ENCODE results near the gene FXYD7.
A peak's percentile ranks its signal among the peaks of the same experiment; 100 is the strongest.

FXYD7 gene

DNA sequence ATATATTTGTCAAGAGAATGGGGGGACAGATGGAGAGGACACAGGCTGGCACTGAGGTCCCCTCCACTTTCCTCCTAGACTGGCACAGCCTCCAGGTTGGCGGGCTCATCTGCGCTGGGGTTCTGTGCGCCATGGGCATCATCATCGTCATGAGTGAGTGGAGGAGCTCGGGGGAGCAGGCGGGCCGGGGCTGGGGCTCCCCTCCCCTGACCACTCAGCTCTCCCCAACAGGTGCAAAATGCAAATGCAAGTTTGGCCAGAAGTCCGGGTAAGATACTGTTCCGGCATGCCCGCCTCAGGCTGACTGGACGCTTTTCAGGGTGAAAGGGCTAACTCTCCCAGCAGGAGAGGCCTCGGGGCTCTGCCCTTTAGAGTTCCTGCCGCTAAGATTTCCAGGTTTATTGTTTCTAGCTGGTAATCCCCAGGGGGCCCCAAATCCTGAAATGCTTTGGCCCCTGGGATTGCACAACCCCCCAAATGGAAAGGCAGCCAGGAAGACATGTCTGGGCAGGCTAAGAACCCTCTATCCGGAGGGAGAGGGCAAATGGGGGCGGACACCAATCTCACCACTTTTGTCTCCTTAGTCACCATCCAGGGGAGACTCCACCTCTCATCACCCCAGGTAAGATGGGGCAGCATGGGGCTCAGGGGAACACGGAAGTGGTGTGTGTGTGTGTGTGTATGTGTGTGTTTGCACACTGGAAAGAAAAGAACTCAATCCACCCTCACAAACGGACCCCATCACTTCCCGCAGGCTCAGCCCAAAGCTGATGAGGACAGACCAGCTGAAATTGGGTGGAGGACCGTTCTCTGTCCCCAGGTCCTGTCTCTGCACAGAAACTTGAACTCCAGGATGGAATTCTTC is 20.1 kb upstream of the FXYD7 start:
- H3K4me3 ChIP-seq (ENCODE audit: low read depth, low read length) = no peak overlapping the region
- no peak for DNase-seq (ENCODE audit: low read depth)
- TF ChIP-seq, protein P1, sequence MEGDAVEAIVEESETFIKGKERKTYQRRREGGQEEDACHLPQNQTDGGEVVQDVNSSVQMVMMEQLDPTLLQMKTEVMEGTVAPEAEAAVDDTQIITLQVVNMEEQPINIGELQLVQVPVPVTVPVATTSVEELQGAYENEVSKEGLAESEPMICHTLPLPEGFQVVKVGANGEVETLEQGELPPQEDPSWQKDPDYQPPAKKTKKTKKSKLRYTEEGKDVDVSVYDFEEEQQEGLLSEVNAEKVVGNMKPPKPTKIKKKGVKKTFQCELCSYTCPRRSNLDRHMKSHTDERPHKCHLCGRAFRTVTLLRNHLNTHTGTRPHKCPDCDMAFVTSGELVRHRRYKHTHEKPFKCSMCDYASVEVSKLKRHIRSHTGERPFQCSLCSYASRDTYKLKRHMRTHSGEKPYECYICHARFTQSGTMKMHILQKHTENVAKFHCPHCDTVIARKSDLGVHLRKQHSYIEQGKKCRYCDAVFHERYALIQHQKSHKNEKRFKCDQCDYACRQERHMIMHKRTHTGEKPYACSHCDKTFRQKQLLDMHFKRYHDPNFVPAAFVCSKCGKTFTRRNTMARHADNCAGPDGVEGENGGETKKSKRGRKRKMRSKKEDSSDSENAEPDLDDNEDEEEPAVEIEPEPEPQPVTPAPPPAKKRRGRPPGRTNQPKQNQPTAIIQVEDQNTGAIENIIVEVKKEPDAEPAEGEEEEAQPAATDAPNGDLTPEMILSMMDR (IDR thresholded peaks at IDR 0.05; ENCODE audit: control insufficient read depth, extremely low read depth, insufficient read depth) = no peak

DNA sequence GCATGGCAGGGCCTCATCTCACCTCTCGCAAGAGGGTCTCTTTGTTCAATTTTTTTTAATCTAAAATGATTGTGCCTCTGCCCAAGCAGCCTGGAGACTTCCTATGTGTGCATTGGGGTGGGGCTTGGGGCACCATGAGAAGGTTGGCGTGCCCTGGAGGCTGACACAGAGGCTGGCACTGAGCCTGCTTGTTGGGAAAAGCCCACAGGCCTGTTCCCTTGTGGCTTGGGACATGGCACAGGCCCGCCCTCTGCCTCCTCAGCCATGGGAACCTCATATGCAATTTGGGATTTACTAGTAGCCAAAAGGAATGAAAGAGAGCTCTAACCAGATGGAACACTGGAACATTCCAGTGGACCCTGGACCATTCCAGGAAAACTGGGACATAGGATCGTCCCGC is 19.5 kb upstream of the FXYD7 start:
- no peak for DNase-seq (ENCODE audit: low read depth)
- TF ChIP-seq, protein P1 (IDR thresholded peaks at IDR 0.05; ENCODE audit: control insufficient read depth, extremely low read depth, insufficient read depth) = no peak
- no peak overlapping the region; the same call in 1 of the 2 replicates for H3K4me3 ChIP-seq (ENCODE audit: low read depth, low read length)

DNA sequence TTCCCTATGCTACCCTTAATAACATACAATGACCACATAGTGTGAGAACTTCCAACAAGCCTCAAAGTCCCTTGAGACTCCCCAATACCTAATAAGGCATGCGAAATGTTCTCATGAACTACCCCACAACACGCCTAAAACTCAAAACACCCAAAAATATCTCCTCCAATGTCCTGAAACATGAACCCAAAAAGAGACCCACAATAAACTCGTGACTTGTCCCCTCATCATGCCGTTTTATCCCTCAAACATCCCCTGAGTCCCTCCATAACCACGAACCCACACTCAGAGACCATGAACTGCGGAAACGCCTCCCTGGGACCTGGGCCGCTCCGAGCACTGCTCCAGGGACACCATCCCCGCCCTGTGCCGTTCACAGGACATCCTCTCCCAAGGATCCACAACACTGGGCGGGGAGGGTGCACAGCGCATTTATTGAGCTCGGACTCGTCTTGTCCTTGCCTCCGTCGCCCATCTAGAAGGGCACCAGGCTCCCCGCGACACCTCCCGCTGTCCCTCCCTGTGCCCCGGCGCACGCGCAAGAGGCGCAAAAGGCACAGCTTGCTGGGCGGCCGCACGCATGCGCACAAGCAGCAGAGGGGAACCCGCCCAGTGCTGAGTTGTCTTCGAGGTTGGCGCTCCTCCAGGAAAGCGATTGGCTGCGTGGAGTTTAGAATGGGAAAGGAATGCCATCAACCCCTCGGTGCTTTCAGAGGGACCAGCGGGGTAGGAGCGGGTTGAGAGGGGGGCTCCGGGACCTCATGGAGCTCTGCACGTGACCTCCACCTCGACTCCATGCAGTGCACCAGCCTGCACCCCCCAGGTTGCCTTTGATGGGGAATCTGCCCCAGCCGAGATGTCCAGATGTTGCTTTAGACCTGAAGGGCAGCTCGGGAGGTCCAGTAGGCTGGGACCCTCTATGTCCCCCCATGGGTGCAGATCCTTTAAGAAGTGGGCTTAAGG is 18.7 kb upstream of the FXYD7 start:
- TF ChIP-seq, protein P1 (IDR thresholded peaks at IDR 0.05; ENCODE audit: control insufficient read depth, extremely low read depth, insufficient read depth) = no peak
- H3K4me3 ChIP-seq (ENCODE audit: low read depth, low read length) = peak overlapping the region; percentile 57
- DNase-seq (ENCODE audit: low read depth) = peak; percentile 69

DNA sequence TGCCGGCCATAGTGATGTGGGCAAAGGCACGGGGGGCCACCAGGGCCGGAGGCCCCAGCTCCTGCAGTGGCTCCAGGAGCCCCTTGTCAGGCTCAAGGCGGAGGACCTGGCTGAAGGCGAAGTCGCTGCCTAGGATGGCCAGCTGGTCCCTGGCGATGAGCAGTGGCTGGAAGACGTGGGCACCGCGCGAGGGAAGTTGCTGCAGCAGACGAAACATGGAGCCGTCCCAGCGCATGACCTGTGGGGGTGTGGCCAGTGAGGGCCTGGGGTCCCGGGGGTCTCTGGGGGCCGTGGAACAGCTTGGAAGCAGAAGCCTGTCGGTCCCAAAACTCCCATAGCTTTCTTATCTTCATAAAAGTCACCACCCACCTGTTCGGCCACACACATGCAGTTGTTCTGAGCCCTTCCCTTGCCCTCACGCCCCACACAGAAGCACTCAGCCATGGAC is 17.8 kb upstream of the FXYD7 start:
- no peak for DNase-seq (ENCODE audit: low read depth)
- TF ChIP-seq, protein P1 (IDR thresholded peaks at IDR 0.05; ENCODE audit: control insufficient read depth, extremely low read depth, insufficient read depth) = no peak
- H3K4me3 ChIP-seq (ENCODE audit: low read depth, low read length) = peak overlapping the region; percentile 57

DNA sequence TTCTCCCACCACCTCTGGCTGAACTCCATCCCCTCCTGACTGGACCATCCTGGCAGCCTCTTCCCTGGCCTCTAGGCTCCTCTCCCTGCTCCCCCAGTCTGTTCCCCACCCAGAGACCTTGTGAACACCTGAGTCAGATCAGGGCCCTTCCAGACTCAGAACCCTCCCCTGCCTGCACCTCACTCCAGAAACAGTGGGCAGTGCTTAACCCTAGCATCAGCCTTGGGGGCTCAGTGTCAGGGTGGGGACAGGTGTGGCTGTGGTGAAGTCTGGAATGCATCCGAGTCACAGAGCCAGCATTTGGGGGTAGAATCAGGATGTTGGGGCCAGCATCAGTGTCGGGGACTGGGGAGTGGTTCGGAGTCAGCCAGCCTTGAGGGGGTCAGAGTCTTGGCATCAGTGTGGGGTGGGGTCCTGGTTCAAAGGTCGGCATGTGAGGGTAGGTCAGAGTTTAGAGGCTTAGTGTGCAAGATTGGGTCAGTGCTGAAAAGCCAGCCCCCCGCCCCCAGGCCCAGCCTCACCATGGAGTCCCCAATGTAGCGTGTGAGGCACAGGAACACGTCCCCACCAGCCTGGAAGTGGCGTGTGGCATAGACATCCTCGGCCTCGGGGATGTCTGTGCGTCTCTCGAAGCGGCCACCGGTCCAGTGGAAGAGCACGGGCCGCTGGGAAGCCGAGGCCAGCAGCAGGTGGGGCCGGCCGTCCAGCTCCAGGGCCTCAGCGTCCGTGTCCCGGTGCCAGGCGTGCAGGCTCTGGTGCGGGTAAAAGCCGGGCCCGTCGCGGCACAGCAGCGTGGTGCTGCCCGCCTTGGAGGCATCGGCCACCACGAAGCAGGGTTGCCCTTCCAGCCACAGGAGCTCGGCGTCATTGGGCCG is 17.1 kb upstream of the FXYD7 start:
- TF ChIP-seq, protein P1 (IDR thresholded peaks at IDR 0.05; ENCODE audit: control insufficient read depth, extremely low read depth, insufficient read depth) = no peak
- H3K4me3 ChIP-seq (ENCODE audit: low read depth, low read length) = no peak overlapping the region
- no peak for DNase-seq (ENCODE audit: low read depth)

DNA sequence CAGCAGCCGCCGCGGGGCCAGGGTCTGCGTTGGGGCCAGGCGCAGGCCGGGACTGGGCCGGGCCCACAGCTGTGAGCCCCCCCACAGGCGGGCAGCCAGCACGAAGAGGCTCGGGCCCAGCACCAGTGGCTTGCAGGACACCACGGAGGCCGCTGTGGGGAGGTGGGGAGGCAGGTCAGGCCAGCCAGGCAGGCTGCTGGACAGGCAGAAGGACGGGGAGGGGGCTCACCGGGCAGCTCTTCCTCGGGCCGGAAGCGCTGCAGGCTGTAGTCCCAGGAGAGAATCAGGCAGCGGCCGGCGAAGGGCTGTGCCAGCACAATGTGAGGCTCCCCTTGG is 16.5 kb upstream of the FXYD7 start:
- TF ChIP-seq, protein P1 (IDR thresholded peaks at IDR 0.05; ENCODE audit: control insufficient read depth, extremely low read depth, insufficient read depth) = no peak
- no peak for DNase-seq (ENCODE audit: low read depth)
- no peak overlapping the region for H3K4me3 ChIP-seq (ENCODE audit: low read depth, low read length)
